Measurements from ENCODE around the gene PTPN3.

- TF ChIP-seq CTCF (IDR thresholded peaks at IDR 0.05), result no peak
- TF ChIP-seq POLR2A (IDR thresholded peaks at IDR 0.05), result no peak
- TF ChIP-seq EP300 (IDR thresholded peaks at IDR 0.05), result no peak
Measured at GRCh38 chr9:109466623-109467590, 31.2 kb downstream of the PTPN3 start.
